KMS-11 (cell line): ENCODE measurements around the gene MAP3K2.
A peak's percentile ranks its signal among the peaks of the same experiment; 100 is the strongest.

ENCODE experiments used
- H2AFZ ChIP-seq: fragments of 200-600 bp; sonication (generic); 2 replicates; pipeline ENCODE4 v1.6.1; 2016; ENCODE audit warnings: antibody characterized with exemption, mixed run types, low read depth
- H3K27ac ChIP-seq: fragments of 200-600 bp; sonication (generic); 2 replicates; pipeline ENCODE4 v1.6.1; 2016; ENCODE audit warnings: mild to moderate bottlenecking, mixed run types
- H3K27me3 ChIP-seq: fragments of 200-600 bp; sonication (generic); 2 replicates; pipeline ENCODE4 v1.6.1; 2017; ENCODE audit warnings: mild to moderate bottlenecking, low read depth, mixed run types, moderate library complexity; ENCODE audit not compliant: insufficient read depth
- H3K36me3 ChIP-seq: fragments of 200-600 bp; sonication (generic); 2 replicates; pipeline ENCODE4 v1.6.1; 2017; ENCODE audit warnings: mild to moderate bottlenecking, mixed run types; ENCODE audit not compliant: insufficient read depth
- H3K4me1 ChIP-seq: fragments of 200-600 bp; sonication (generic); 2 replicates; pipeline ENCODE4 v1.6.1; 2016; ENCODE audit warnings: mild to moderate bottlenecking, low read depth, mixed run types; ENCODE audit not compliant: poor library complexity, severe bottlenecking
- H3K4me2 ChIP-seq: fragments of 200-600 bp; sonication (generic); 2 replicates; pipeline ENCODE4 v1.7.0; 2016; ENCODE audit warnings: mild to moderate bottlenecking, mixed run types
- H3K4me3 ChIP-seq: fragments of 200-600 bp; sonication (generic); IDR thresholded peaks from 2 replicates; pipeline ENCODE4 v1.6.1; 2017; ENCODE audit warnings: low read depth, low read length, mixed read lengths; ENCODE audit not compliant: insufficient read depth
- H3K79me2 ChIP-seq: fragments of 200-600 bp; sonication (generic); 2 replicates; pipeline ENCODE4 v1.6.1; 2016; ENCODE audit warnings: low read depth, mixed run types; ENCODE audit not compliant: insufficient read depth
- H3K9ac ChIP-seq: fragments of 200-600 bp; sonication (generic); 2 replicates; pipeline ENCODE4 v1.6.1; 2016; ENCODE audit warnings: mild to moderate bottlenecking, mixed run types
- H4K20me1 ChIP-seq: fragments of 200-600 bp; sonication (generic); 2 replicates; pipeline ENCODE4 v1.6.1; 2016; ENCODE audit warnings: mild to moderate bottlenecking, mixed run types; ENCODE audit not compliant: insufficient read depth
- TF ChIP-seq, protein P1 (sequence below): fragments of 200-600 bp; sonication (generic); conservative IDR thresholded peaks from 2 replicates; pipeline ENCODE4 v1.6.1; 2017; ENCODE audit warnings: low read depth, mild to moderate bottlenecking, antibody characterized with exemption, low read length, moderate library complexity, mixed read lengths

The MAP3K2 gene

DNA sequence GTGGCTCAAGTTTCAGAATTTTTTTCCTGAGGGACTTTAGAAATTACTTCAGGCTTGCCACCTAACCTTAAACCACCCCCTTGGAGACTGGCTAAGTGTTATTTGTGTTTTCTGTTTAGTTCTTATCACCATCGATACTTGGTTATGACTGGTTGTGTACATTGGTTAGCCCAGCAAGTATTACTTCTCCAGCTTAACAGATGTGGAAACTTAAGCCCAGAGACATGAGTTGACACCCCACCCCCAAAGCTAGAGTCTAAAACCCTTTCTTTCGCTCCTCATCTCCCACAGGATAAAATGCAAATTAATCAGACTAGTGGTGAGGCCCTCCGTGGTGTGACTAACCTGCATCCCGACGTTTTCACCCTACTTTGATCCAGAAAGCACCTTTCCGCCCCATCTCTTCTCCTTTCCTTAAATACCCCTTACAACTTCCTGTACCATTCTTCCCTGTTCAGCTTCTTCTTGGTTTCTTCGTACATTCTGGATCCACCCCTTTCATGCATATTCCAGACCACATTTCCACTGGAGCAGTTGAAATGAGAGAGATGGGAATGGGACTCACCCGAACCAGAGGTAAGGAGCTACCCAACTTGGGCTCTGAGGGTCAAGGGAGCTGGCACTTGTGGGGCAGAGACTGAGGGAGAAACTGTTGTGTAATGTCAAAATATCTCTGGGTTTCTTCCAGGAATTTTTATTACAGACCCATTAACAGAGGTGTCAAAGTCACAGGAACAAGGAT lies 819 bp upstream of the MAP3K2 start:
- Histone ChIP-seq H3K27ac (peak overlapping the region; percentile 97), H3K9ac (peak overlapping the region; percentile 96; the same call in 1 of the 2 replicates), H3K79me2 (peaks cover 27% of the 10 kb centered on the region; the same call in 1 of the 2 replicates), H2AFZ (peak overlapping the region; percentile 67), H4K20me1 (no peaks in the 10 kb centered on the region), H3K4me1 (peaks cover 37% of the 10 kb centered on the region), H3K4me2 (peak overlapping the region; percentile 96), H3K4me3 (no peak overlapping the region), H3K36me3 (no peaks in the 10 kb centered on the region), H3K27me3 (no peaks in the 10 kb centered on the region)
- TF ChIP-seq, protein P1, sequence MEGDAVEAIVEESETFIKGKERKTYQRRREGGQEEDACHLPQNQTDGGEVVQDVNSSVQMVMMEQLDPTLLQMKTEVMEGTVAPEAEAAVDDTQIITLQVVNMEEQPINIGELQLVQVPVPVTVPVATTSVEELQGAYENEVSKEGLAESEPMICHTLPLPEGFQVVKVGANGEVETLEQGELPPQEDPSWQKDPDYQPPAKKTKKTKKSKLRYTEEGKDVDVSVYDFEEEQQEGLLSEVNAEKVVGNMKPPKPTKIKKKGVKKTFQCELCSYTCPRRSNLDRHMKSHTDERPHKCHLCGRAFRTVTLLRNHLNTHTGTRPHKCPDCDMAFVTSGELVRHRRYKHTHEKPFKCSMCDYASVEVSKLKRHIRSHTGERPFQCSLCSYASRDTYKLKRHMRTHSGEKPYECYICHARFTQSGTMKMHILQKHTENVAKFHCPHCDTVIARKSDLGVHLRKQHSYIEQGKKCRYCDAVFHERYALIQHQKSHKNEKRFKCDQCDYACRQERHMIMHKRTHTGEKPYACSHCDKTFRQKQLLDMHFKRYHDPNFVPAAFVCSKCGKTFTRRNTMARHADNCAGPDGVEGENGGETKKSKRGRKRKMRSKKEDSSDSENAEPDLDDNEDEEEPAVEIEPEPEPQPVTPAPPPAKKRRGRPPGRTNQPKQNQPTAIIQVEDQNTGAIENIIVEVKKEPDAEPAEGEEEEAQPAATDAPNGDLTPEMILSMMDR, result no peak

DNA sequence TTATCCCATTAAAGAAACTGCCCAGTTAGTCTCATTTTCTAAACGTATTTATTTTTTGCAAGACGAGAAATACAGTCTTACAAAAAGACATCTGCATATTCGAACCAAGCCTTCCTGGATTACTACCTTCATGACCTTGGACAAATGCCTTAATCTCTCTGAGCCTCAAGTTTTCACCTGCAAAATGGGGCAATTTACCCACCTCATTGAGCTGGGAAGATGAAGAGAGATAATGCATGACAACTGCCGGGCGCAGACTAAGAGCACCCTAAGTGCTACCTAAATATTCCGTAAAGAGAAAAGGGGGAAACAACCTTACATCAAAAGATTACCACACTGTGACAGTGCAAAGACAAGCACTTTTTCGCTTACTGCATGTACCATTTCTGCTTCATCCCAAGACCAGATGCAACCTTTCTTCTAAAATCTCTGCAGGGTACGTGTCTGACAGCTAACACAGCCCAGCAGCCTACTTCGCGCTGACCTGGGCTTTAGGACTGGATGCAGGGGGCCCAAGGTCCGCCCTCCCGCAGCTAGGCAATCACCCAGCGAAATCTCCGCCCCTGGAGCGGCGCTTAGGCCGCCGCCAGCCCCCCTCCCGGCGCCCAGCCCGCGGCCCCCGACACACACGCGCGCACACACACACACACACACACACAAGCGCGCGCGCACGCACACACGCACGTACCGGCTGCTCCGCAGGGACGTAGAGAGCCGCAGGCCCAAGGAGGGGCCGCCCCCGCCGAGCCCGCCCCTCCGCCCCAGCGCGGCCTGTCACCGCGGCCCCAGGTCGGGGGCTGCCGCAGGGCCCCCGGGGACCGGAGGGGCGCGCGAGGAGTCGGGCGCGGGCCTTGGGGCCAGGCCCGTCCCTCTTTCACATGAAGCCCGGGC lies 766 bp downstream of the MAP3K2 start:
- Histone ChIP-seq H3K36me3 (no peaks in the 10 kb centered on the region), H3K79me2 (peaks cover 40% of the 10 kb centered on the region; the same call in 1 of the 2 replicates), H3K27me3 (no peaks in the 10 kb centered on the region), H3K4me2 (peak overlapping the region; percentile 64), H4K20me1 (no peaks in the 10 kb centered on the region), H3K4me3 (peak overlapping the region; percentile 39), H3K9ac (peak overlapping the region; percentile 96), H3K27ac (peak overlapping the region; percentile 97), H2AFZ (peak overlapping the region; percentile 61), H3K4me1 (peaks cover 31% of the 10 kb centered on the region)
- TF ChIP-seq, protein P1, result no peak

DNA sequence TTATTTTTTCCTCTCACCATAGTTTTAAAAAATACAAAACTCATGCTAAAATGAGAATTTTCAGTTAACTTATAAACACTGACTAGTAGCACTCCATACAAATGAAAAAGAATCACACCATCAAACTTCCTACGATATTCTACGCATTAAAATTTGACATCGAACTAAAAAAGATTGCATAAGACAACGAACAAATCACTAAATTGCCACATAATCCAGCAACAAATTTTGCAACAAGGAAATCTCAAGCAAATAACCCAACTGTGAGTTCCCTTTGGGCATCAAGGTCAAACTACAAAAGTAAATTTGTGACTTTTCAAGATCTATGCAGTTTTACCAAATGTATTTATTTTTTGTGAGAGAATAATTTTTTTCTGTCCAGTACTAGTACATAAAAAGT lies 1.5 kb downstream of the MAP3K2 start:
- TF ChIP-seq, protein P1, result no peak
- peaks cover 31% of the 10 kb centered on the region for H3K4me1 ChIP-seq
- peaks cover 47% of the 10 kb centered on the region; the same call in 1 of the 2 replicates for H3K79me2 ChIP-seq

DNA sequence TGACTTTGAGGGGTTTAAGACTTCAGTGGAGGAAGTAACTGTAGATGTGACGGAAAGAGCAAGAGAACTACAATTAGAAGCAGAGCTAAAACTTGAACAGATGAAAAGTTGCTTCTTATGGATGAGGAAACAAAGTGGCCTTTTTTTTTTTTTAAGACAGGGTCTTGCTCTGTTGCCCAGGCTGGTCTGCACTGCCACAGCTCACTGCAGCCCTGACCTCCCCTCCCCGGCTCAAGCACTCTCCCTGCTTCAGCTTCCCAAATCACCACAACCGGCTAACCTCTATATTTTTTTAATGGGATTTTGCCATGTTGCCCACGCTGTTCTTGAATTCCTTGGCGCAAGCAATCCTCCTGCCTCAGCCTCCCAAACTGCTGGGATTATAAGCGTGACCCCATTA lies 3.2 kb downstream of the MAP3K2 start:
- TF ChIP-seq, protein P1, result no peak
- H4K20me1 ChIP-seq, result no peaks in the 10 kb centered on the region

More for the DNA sequence above, 1.5 kb downstream of the MAP3K2 start:
- no peaks in the 10 kb centered on the region for H3K27me3 ChIP-seq
- no peak overlapping the region for H2AFZ ChIP-seq
- H3K4me3 ChIP-seq, result peak overlapping the region; percentile 39
- no peaks in the 10 kb centered on the region for H4K20me1 ChIP-seq
- no peaks in the 10 kb centered on the region for H3K36me3 ChIP-seq
- H3K9ac ChIP-seq, result no peak overlapping the region; the same call in 1 of the 2 replicates
- H3K4me2 ChIP-seq, result peak overlapping the region; percentile 64
- H3K27ac ChIP-seq, result peak overlapping the region; percentile 97; the same call in 1 of the 2 replicates

More for the DNA sequence above, 3.2 kb downstream of the MAP3K2 start:
- no peak overlapping the region for H3K9ac ChIP-seq
- H3K27me3 ChIP-seq, result no peaks in the 10 kb centered on the region
- H2AFZ ChIP-seq, result no peak overlapping the region
- peaks cover 24% of the 10 kb centered on the region for H3K4me1 ChIP-seq
- no peak overlapping the region for H3K27ac ChIP-seq
- H3K79me2 ChIP-seq, result peaks cover 63% of the 10 kb centered on the region; the same call in 1 of the 2 replicates
- no peaks in the 10 kb centered on the region for H3K36me3 ChIP-seq
- no peak overlapping the region for H3K4me3 ChIP-seq
- no peak overlapping the region for H3K4me2 ChIP-seq
